Effector memory CD8-positive, alpha-beta T cell (primary cell): ENCODE measurements around the gene CDH4.

Source experiments
- ATAC-seq: fragments of 150-1000 bp; cut with Tn5 transposase; replicated peaks from 2 replicates; pipeline ENCODE4 v1.10.0; 2021; ENCODE audit warnings: mild to moderate bottlenecking, moderate library complexity
- DNase-seq, 3 experiments: peaks; one replicate each; pipeline ENCODE4 v3.0.0; 2021
- H3K27ac Mint-ChIP-seq, 2 donors: one replicate each; pipeline ENCODE4 v1.8.0; 2022; ENCODE audit warnings: mild to moderate bottlenecking in 2 of 2, mixed read lengths in 2 of 2, moderate library complexity in 2 of 2
- H3K27me3 Mint-ChIP-seq, 2 donors: one replicate each; pipeline ENCODE4 v1.8.0; 2022; ENCODE audit warnings: mixed read lengths in 2 of 2
- H3K36me3 Mint-ChIP-seq: one replicate; pipeline ENCODE4 v1.8.0; 2022; ENCODE audit warnings: mild to moderate bottlenecking, moderate library complexity, mixed read lengths; ENCODE audit not compliant: insufficient read depth
- H3K4me1 Mint-ChIP-seq, 2 donors: one replicate each; pipeline ENCODE4 v1.8.0; 2022; ENCODE audit warnings: low read depth in 2 of 2, mixed read lengths in 2 of 2
- H3K4me3 Mint-ChIP-seq, 2 donors: one replicate each; pipeline ENCODE4 v1.8.0; 2022; ENCODE audit warnings: mild to moderate bottlenecking in 2 of 2, mixed read lengths in 2 of 2, moderate library complexity in 2 of 2
- H3K9me3 Mint-ChIP-seq, 2 donors: one replicate each; pipeline ENCODE4 v1.8.0; 2022; ENCODE audit warnings: mixed read lengths in 2 of 2

Gene CDH4

GRCh38 chr20:61733891-61734732 lies 482.1 kb downstream of the CDH4 start:
- Mint-ChIP-seq H3K9me3 (no peaks in the 10 kb centered on the region), H3K36me3 (no peaks in the 10 kb centered on the region), H3K4me1 (no peaks in the 10 kb centered on the region), H3K4me3 (no peak overlapping the region), H3K27ac (no peak overlapping the region), H3K27me3 (peaks cover 18 to 25% of the 10 kb centered on the region in 2 donors)
- DNase-seq, result no peak
- ATAC-seq, result no peak

GRCh38 chr20:61734733-61735502 lies 482.9 kb downstream of the CDH4 start:
- DNase-seq (no peak), ATAC-seq (no peak)
- Mint-ChIP-seq H3K9me3 (no peaks in the 10 kb centered on the region), H3K4me1 (no peaks in the 10 kb centered on the region), H3K36me3 (no peaks in the 10 kb centered on the region), H3K27me3 (peaks cover 18 to 25% of the 10 kb centered on the region in 2 donors), H3K4me3 (no peak overlapping the region), H3K27ac (no peak overlapping the region)

DNA sequence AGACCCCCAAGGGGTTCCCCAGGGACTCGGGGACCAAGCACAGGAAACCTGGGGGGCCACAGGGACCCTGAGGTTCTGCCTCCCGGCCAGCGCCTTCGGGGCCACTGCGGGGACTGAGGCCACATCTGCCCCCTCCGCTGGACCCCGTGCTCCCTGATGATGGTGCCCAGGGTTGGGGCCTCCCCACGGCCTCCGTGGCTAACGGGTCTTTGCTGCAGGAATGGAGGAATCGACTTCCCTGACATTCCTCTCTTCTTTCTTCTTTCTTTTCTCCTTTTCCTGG lies 483.4 kb downstream of the CDH4 start:
- Mint-ChIP-seq H3K4me3 (no peak overlapping the region), H3K9me3 (no peaks in the 10 kb centered on the region), H3K27ac (no peak overlapping the region), H3K27me3 (peaks cover 18 to 25% of the 10 kb centered on the region in 2 donors), H3K36me3 (no peaks in the 10 kb centered on the region), H3K4me1 (no peaks in the 10 kb centered on the region)
- DNase-seq (no peak), ATAC-seq (no peak)

GRCh38 chr20:61736001-61736635 lies 484.1 kb downstream of the CDH4 start:
- no peak for ATAC-seq
- Mint-ChIP-seq H3K36me3 (no peaks in the 10 kb centered on the region), H3K4me3 (no peak overlapping the region), H3K4me1 (no peaks in the 10 kb centered on the region), H3K9me3 (no peaks in the 10 kb centered on the region), H3K27ac (no peak overlapping the region), H3K27me3 (peaks cover 18 to 25% of the 10 kb centered on the region in 2 donors)
- no peak for DNase-seq

DNA sequence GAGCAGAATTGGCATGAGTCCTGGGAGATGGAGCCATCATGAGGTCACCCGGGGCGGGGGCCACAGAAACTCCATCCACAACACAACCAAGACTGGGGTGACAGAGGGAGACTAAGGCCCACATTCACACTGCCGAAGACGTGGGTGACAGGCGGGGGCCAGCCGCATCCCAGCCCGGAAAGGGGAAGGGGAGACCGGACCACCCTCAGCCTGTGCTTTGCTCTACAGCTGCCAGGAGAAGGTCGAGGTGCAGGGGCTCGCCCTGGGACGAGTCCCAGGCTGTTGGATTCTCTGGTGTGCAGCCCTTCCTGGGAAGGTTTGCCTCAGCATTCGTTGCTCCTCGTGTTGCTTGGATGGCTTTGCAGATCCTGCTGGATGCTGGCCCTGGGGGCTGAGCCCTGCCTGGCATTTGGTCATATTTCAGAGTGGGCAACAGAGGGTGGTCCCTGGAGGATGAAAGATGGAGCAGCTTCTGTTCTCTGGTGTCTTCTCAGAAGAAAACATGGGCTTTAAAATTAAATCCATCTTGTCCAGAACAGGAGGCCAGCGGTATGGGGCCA lies 484.8 kb downstream of the CDH4 start:
- no peak for DNase-seq
- Mint-ChIP-seq H3K9me3 (no peaks in the 10 kb centered on the region), H3K27ac (no peak overlapping the region), H3K4me1 (no peaks in the 10 kb centered on the region), H3K36me3 (no peaks in the 10 kb centered on the region), H3K27me3 (peaks cover 18 to 25% of the 10 kb centered on the region in 2 donors), H3K4me3 (no peak overlapping the region)
- no peak for ATAC-seq

- DNase-seq (no peak), ATAC-seq (no peak)
- no peak overlapping the region for H3K27ac Mint-ChIP-seq
- no peaks in the 10 kb centered on the region for H3K4me1 Mint-ChIP-seq
- peaks cover 18 to 20% of the 10 kb centered on the region in 2 donors for H3K27me3 Mint-ChIP-seq
- no peak overlapping the region for H3K4me3 Mint-ChIP-seq
- no peaks in the 10 kb centered on the region for H3K36me3 Mint-ChIP-seq
- H3K9me3 Mint-ChIP-seq, result no peaks in the 10 kb centered on the region
Observed at GRCh38 chr20:61737346-61737745, 485.3 kb downstream of the CDH4 start.

DNA sequence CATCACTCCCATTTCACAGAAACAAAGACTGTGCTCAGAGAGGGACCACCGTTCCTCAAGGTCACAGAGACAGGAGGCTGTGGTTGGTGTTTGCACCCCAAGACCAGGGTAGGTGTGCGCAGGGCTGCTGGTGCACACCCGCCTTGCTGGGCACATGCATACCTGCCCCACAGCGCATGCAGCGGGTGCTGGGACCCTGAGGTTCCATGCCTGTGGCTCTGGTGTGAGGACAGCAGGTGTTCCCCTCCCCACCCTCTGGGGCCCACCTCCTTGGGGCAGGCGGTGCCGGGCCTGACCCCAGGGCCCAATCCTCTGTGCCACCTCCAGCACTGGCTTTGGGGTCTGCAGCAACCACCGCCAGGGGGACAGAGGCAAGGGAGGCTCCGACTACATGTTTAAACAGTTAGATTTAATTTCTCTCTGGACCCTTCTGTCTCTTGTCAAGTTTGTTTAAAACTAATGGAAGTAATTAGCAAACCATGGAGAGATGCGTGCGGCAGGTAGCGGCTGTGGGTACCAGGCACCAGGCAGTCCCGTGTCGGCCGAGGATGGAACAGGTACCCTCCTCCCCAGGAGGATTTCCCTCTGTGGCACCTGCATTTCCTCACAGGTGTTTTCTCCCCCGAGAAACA lies 485.9 kb downstream of the CDH4 start:
- no peaks in the 10 kb centered on the region for H3K4me1 Mint-ChIP-seq
- no peak overlapping the region for H3K4me3 Mint-ChIP-seq
- no peak for ATAC-seq
- H3K27ac Mint-ChIP-seq, result no peak overlapping the region
- H3K9me3 Mint-ChIP-seq, result no peaks in the 10 kb centered on the region
- no peak for DNase-seq
- H3K27me3 Mint-ChIP-seq, result peaks cover 14 to 18% of the 10 kb centered on the region in 2 donors
- H3K36me3 Mint-ChIP-seq, result no peaks in the 10 kb centered on the region

DNA sequence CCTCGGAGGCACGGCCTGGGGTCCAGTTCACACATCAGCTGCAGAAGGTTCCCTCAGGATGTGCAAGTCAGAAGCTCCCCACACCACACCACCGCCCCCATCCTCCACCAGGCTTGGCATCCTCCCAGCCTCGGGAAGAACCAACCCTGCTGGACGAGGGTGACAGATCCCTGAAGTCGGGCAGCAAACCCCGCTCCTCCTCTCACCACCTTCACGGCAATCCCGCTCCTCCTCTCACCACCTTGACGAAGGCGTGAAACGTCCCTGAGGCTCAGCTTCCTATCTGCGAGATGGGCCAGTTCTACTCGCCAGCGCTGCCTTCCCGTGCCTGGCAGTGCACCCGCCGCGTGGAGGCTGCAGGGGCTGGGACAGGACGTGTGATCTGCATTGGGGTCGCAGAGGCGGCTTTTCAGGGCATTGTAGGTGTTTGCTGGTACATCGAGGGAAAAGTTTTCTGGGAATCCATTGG lies 486.6 kb downstream of the CDH4 start:
- DNase-seq (no peak), ATAC-seq (no peak)
- H3K27me3 Mint-ChIP-seq, result peaks cover 19 to 21% of the 10 kb centered on the region in 2 donors
- H3K4me1 Mint-ChIP-seq, result no peaks in the 10 kb centered on the region
- no peaks in the 10 kb centered on the region for H3K36me3 Mint-ChIP-seq
- H3K9me3 Mint-ChIP-seq, result no peaks in the 10 kb centered on the region
- no peak overlapping the region for H3K27ac Mint-ChIP-seq
- no peak overlapping the region for H3K4me3 Mint-ChIP-seq

DNA sequence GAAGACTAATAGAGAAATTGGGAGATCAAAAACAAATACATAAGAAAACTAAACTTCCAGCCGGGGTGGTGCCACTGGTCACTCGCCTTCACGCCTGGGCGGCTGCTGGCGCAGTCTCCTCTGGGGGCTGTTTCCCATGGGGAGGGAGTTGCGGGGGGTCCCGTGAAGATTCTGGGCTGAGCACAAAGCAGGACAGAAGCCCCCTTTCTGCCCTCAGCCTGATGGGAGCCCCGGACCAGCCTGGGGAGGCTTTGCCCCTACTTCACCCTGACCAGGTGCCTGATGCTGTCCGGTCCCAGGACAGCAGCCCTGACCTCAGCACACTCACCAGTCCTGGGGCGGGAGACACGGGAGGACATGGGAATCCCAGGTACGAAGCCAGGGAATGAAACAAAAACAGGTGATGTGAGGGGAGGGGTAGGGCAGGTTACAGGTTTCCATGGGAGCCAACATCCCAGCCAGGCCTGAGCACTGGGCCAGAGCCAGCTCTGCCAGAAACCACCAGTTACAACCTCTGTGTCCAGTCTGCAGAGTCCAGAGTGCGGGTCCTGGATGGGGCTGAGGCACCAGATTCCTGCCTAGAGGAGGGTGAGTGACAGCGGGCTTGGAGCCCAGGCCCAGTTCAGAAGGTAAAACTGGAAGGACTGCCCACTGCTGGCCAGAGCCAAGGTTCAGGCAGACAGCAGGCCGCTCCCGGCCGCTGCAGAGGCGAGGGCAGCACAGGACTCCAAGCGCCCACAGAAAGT lies 487.2 kb downstream of the CDH4 start:
- no peaks in the 10 kb centered on the region for H3K9me3 Mint-ChIP-seq
- no peak overlapping the region for H3K4me3 Mint-ChIP-seq
- DNase-seq (no peak), ATAC-seq (no peak)
- H3K27me3 Mint-ChIP-seq, result peaks cover 25 to 26% of the 10 kb centered on the region in 2 donors
- H3K27ac Mint-ChIP-seq, result no peak overlapping the region
- H3K4me1 Mint-ChIP-seq, result no peaks in the 10 kb centered on the region
- no peaks in the 10 kb centered on the region for H3K36me3 Mint-ChIP-seq

DNA sequence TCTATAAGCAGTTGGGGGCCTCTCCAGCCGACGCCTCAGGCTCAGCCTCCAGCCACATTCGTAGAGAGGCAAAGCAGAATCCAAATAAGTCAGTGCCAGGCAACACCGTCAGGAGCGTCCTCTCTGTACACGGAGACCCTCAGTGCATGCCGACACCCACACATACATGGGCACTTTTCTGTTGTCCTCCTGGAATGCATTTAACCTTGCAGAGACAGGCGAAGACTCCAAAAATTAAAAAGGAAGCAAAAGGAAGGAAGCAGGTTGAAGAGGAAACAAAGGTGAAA lies 487.7 kb downstream of the CDH4 start:
- H3K9me3 Mint-ChIP-seq, result no peaks in the 10 kb centered on the region
- no peaks in the 10 kb centered on the region for H3K4me1 Mint-ChIP-seq
- no peak overlapping the region for H3K4me3 Mint-ChIP-seq
- H3K27me3 Mint-ChIP-seq, result peaks cover 27 to 28% of the 10 kb centered on the region in 2 donors
- H3K36me3 Mint-ChIP-seq, result no peaks in the 10 kb centered on the region
- no peak overlapping the region for H3K27ac Mint-ChIP-seq
- ATAC-seq (no peak), DNase-seq (no peak)

GRCh38 chr20:61742097-61742825 lies 490.2 kb downstream of the CDH4 start:
- H3K27me3 Mint-ChIP-seq, result peaks cover 26 to 37% of the 10 kb centered on the region in 2 donors
- no peak for ATAC-seq
- no peak overlapping the region for H3K4me3 Mint-ChIP-seq
- no peak overlapping the region for H3K27ac Mint-ChIP-seq
- DNase-seq, result no peak
- no peaks in the 10 kb centered on the region for H3K36me3 Mint-ChIP-seq
- no peaks in the 10 kb centered on the region for H3K4me1 Mint-ChIP-seq
- H3K9me3 Mint-ChIP-seq, result no peaks in the 10 kb centered on the region

DNA sequence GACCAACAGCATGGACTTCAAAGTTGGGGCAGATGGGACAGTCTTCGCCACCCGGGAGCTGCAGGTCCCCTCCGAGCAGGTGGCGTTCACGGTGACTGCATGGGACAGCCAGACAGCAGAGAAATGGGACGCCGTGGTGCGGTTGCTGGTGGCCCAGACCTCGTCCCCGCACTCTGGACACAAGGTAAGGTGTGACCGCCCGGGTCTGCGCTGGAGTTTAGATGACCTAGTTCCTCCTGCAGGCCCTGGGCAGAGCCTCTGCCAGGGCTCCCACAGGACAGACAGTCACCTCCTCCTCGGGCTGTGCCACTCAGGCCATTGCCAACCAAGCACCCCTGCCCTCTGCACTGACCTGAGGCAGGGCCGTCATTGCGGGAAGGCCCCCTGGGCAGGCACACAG lies 491.5 kb downstream of the CDH4 start:
- ATAC-seq, result no peak

More for the DNA sequence above, 491.5 kb downstream of the CDH4 start:
- H3K36me3 Mint-ChIP-seq, result no peaks in the 10 kb centered on the region
- no peaks in the 10 kb centered on the region for H3K9me3 Mint-ChIP-seq
- no peak for DNase-seq
- H3K27me3 Mint-ChIP-seq, result peaks cover 32 to 43% of the 10 kb centered on the region in 2 donors
- H3K27ac Mint-ChIP-seq, result no peak overlapping the region
- no peak overlapping the region for H3K4me3 Mint-ChIP-seq
- H3K4me1 Mint-ChIP-seq, result no peaks in the 10 kb centered on the region
